GM21619 (cell line): ENCODE results near the gene SERAC1.
"Not testable (repeated sequence)": the region's sequence is repeated elsewhere in the genome, so short reads cannot be mapped to it uniquely, and the experiment has no call there.

Source experiments
- ATAC-seq: cut with Tn5 transposase; IDR thresholded peaks from one replicate; pipeline ENCODE4 v1.9.1; 2021; ENCODE audit not compliant: unreplicated experiment

SERAC1 gene

DNA sequence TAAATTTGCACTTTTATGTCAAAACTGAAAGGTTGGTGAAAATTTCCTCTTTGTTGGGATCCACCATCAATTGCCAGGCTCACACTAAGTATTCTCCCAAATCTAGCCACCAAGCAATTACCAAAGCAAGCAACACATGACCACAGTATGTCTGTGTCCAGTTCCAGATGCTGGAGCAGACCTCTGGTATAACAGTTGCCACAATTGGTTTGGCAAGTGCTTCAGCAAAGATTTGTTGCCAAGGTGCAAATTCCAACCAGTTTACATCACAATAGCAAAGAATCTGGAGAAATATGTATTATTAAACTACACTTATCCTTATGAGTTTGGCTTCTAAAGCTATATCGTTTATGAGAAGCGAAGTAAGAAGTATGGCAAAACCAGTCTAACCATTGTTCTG is 6.5 kb upstream of the SERAC1 start:
- ATAC-seq: no peak

DNA sequence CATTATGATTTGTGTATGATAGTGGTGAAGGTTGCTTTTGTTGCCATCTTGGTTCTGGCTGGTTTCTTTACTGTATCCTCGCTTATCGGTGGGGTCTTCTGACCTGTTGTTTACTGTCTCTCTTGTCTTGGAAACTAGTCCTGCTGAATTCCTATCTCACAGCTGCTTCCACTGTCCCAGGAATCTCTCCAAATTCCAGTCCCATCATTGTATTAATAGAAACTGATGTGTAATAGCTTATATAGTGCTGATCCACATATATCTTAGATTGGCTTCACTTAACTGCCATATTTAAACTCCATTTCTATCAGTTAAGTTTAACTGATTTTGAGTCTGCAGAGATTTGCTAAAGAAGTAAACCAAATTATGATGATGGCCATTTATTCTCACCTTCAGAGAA is 6.0 kb upstream of the SERAC1 start:
- no peak for ATAC-seq

DNA sequence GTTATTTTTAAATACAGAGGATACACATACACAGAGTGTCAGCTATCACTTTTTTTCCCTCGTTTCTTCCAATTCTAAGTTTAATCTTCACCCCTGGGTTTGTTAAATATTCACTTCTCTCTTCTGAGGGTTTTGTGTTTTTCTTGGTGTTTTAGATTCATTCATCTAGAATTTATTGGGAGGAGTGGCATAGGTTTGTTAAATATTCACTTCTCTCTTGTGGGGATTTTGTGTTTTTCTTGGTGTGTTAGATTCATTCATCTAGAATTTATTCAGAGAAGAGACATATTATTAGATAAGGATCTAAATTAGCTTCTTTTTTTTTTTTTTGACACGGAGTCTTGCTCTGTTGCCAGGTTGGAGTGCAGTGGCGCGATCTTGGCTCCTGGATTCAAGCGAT is 3.9 kb upstream of the SERAC1 start:
- no peak for ATAC-seq

DNA sequence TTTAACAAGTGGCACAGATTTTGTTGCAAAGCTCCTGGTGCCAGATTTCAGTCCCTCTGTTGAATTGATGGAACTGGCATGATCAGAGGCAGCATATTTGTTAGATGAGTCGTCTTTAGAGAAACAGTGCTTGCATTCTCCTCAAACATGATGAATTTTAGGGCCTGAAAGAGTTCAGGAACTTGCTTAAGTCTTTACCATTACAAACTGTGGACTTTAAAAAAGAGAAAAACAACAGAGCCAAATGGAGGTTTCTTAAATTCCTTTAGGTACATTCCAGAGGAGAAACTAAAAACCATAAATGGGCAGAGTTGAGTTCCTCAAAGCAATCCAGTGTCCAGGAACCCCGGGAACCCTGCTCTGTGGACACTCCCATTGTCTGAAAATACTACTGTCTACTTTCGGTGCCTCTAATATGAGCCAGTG is 2.6 kb upstream of the SERAC1 start:
- ATAC-seq: no peak

DNA sequence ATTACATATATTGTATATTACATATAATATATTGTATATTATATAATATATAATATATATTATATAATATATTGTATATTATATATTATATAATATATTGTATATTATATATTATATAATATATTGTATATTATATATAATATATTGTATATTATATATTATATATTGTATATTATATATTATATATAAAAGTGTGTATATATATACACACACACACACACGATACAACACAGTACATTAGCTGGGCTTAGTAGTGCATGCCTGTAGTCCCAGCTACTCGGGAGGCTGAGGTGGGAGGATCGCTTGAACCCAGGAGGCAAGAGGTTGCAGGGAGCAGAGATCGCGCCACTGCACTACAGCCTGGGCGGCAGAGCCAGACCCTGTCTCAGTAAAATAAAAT is 1.6 kb upstream of the SERAC1 start:
- ATAC-seq: not testable (repeated sequence)

GRCh38 chr6:158165919-158166416 is 2.1 kb downstream of the SERAC1 start:
- no peak for ATAC-seq

- no peak for ATAC-seq
These were observed 3.4 kb downstream of the SERAC1 start for GRCh38 chr6:158164579-158165170.

DNA sequence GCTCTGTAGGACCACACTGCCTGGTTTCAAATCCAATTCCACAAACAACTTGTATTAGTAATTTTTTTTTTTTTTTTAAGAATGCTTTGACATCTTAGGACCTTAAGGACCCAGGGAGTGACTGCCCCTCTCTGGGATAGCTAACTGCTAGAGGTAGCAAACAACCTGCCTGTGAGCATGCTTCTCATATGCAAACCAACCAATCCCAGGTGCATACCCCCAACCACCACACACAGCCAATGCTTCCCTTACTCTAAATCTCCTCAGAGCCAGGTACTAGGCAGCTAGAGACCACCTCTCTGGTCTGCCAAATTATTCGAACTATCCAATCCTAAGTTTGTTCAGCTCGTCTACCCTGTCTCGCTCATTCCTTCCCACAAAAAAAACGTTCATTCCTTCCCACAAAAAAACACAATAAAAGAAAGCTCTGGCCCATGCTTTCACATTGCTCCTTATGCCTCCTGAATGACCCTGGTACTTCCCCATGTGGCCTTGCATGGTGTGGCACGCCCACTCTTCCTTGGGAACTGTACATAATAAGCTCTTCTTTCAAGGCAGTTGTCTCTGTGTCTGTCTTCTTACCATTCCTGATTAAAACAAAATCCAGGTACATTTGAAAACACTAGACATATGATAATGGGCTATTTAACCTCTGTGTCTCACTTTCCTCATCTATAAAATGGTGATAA is 6.4 kb downstream of the SERAC1 start:
- no peak for ATAC-seq

DNA sequence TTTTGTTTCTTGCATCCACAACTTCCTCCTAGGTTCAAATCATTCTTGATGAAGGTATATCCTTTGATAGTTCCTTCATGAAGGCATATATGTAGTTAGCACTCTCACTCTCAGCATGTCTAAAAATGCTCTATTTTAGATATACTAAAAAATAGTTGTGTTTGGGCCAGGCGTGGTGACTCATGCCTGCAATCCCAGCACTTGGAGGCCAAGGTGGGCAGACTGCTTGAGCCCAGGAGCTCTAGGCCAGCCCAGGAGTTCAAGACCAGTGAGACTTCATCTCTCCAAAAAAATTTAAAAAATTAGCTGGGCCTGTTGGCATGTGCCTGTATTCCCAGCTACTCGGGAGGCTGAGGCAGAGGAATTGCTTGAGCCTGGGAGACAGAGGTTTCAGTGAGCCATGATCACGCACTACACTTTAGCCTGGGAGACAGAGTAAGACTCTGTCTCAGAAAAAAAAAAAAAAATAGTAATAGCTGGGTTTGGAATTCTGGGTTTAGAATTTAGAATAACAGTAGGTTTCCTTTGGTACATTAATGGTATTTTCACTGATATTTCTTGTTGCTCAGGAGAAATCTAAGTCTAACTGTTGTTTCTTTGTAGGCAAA is 7.0 kb downstream of the SERAC1 start:
- no peak for ATAC-seq

GRCh38 chr6:158158748-158159147 is 9.3 kb downstream of the SERAC1 start:
- no peak for ATAC-seq

GRCh38 chr6:158158123-158158522 is 9.9 kb downstream of the SERAC1 start:
- no peak for ATAC-seq

DNA sequence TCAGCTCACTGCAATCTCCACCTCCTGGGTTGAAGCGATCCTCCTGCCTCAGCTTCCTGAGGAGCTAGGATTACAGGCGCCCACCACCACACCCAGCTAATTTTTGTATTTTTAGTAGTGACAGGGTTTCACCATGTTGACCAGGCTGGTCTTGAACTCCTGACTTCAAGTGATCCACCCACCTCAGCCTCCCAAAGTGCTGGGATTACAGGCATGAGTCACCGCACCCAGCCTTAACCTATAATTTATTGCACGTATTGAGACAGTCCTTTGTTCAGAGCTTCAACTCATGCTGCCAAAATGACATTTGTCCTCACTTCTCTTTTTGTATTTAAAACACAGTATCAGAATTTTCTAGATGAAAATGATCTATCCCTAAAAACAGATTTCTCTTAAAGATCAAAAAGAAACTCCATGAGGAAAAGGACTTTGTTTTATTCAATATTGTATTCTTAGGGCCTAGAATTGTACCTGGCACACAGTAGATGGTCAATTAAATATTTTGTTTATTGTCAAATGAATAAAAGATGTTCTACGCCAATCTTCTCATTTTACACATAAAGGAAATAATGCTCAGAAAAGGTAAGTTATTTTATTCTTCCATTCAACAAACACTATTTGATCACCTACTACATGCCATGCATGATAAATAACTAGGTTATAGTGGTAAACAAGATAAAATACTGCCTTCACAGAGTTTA is 10.8 kb downstream of the SERAC1 start:
- no peak for ATAC-seq

DNA sequence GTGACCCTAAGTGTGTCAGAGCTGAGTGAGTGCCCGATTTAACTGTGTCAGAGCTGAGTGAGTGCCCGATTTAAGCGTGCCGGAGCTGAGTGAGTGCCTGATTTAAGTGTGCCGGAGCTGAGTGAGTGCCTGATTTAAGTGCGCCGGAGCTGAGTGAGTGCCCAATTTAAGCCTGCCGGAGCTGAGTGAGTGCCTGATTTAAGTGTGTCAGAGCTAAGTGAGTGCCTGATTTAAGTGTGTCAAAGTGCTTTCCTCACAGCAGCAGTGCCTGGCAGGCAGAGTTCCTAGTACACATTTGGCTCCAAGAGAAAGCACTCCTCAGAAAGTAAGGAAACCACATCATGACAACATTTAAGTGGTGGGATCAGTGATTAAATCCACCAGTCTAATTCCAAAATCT is 13.2 kb downstream of the SERAC1 start:
- ATAC-seq: no peak

GRCh38 chr6:158153576-158153975 is 14.5 kb downstream of the SERAC1 start:
- no peak for ATAC-seq

GRCh38 chr6:158152659-158153058 is 15.4 kb downstream of the SERAC1 start:
- no peak for ATAC-seq

GRCh38 chr6:158152025-158152424 is 16.0 kb downstream of the SERAC1 start:
- ATAC-seq: not testable (repeated sequence)

DNA sequence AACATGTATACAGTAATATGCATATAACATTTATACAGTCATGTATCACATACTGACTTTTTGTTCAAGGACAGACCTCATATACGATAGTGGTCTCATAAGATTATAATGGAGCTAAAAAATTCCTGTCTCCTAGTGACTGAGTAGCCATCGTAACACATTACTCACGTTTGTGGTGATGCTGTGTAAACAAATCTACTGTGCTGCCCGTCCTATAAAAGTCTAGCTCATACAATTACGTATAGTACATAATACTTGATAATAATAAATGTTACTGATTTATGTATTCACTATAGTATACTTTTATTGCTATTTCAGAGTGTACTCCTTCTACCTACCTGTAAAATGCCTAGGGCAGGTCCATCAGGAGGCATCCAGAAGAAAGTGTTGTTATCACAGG is 17.4 kb downstream of the SERAC1 start:
- ATAC-seq: no peak

DNA sequence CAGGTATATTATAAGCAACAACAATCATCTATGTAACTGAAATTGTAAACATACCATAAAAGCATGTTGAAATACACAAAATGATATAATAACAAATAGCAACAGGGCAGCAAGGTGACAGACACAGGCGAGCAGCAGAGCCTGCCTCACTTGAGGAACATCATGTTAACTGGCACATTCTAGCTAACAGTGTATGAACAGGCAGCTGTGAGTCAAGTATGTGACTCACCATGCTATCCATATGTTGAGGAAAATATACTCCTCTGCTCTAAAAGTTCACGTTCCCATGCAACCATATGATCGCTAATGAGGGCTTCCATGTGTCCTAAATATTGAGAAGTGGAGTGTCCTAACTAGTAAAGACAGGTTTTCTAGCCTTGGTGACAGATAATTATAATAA is 18.4 kb downstream of the SERAC1 start:
- ATAC-seq: no peak

- no peak for ATAC-seq
These were observed 24.4 kb downstream of the SERAC1 start for GRCh38 chr6:158143700-158144099.

DNA sequence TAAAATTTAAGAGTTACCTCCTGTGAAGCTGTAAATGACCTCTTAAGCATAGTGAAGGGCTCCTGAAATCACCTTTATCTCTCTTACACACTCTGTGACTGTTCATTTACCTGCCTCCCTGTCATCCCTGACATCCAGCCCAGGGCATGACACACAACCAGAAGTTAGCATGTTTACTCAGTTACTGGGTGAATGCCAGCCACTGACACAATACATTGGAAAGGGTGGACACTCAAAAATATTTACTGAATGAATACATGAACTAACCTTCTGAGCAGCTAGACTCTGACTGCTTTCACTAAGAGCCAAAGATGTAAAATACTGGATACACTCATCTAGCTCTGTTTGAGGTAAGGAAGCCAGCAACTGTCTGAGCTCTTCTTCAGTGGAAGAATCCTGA is 25.3 kb downstream of the SERAC1 start:
- no peak for ATAC-seq

- ATAC-seq: no peak
These were observed 36.1 kb downstream of the SERAC1 start for GRCh38 chr6:158131926-158132325.

DNA sequence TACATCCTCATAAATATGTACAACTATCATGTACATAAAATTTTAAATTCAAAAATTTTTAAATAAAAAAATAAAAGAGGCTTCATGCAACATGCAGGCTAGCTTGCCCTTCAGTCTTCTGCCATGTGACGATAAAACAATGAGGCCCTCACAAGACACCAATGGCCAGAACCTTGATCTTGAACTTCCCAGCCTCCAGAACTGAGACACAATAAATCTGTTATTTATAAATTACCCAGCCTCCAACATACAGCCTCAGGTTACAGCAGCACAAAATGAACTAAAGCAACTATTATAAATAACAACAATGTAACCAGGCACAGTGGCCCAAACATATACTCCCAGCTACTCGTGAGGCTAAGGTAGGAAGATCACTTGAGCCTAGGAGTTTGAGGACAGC is 42.8 kb downstream of the SERAC1 start:
- ATAC-seq: no peak
